GM12891 (cell line): Measurements from ENCODE around the gene B3GNT4.
"Not testable (repeated sequence)": the region's sequence is repeated elsewhere in the genome, so short reads cannot be mapped to it uniquely, and the experiment has no call there.

Source experiments
- DNase-seq: peaks from one replicate; pipeline ENCODE4 v3.0.0; 2011; ENCODE audit warnings: low spot score; ENCODE audit not compliant: insufficient read length
- FAIRE-seq: peaks from 2 replicates; lab custom pipeline; 2011; peaks lifted over from hg19 to GRCh38; lab: Jason Lieb, UNC
- PAX5 ChIP-seq: IDR thresholded peaks from 2 replicates; pipeline ENCODE4 v1.6.1; 2011; ENCODE audit warnings: low read length, moderate library complexity, mild to moderate bottlenecking; ENCODE audit not compliant: insufficient read depth, severe bottlenecking
- POLR2A ChIP-seq: IDR thresholded peaks from 2 replicates; pipeline ENCODE4 v1.6.1; 2011; ENCODE audit warnings: low read depth, low read length, control low read depth
- POLR2AphosphoS5 ChIP-seq: IDR thresholded peaks from 2 replicates; pipeline ENCODE4 v1.6.1; 2011; ENCODE audit warnings: low read depth, low read length, control low read depth
- POU2F2 ChIP-seq: IDR thresholded peaks from 2 replicates; pipeline ENCODE4 v1.6.1; 2011; ENCODE audit warnings: low read depth, mild to moderate bottlenecking, control low read depth, low read length, moderate library complexity
- SPI1 ChIP-seq: IDR thresholded peaks from 2 replicates; pipeline ENCODE4 v1.6.1; 2011; ENCODE audit warnings: low read depth, low read length, control low read depth
- TAF1 ChIP-seq: IDR thresholded peaks from 2 replicates; pipeline ENCODE4 v1.6.1; 2011; ENCODE audit warnings: low read depth, low read length, control low read depth

Gene B3GNT4

DNA sequence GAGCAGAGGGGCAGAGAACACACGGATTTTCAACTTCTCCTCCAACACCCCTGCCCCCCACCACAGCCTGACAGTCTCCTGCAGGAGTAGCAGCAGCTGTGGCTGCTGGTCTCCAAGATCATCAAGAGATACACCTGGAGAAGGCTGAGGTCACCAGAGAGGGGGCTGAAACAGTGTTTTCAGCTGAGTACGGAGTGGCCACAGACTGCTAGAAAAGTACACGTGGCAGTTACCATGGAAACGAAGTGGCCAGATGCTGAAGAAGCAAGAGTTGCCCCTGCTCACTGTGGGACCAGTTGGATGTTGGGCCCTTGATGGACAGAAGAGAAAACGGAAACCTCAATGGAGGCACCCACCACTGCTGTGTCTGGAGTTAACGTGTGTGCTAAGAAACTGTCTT is 27.3 kb downstream of the B3GNT4 start:
- no peak for DNase-seq
- no peak for FAIRE-seq

DNA sequence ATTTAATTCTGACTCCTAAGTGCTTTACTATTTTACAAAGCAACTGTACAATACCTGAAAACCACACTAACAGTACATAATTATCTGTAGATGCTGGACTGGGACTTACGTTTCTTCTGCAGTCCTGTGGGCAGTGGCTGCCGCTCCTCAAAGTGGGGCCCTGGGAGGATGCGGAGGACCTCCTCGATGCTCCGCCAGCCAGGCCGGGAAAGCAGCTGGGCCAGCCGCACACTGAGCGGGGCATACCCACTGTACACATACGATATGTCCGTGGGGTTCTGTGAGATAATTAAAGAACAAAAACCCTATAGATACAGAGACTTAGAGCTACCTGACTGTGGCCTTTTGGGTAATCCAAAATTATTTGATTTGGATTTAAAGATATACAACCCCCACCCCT is 29.2 kb downstream of the B3GNT4 start:
- TF ChIP-seq POLR2AphosphoS5, result no peak
- TF ChIP-seq POLR2A, result no peak
- no peak for TF ChIP-seq SPI1
- TF ChIP-seq TAF1, result no peak
- no peak for TF ChIP-seq PAX5
- no peak for TF ChIP-seq POU2F2

More for the DNA sequence above, 27.3 kb downstream of the B3GNT4 start:
- TF ChIP-seq SPI1 (no peak), POLR2A (no peak), PAX5 (no peak), POLR2AphosphoS5 (no peak), TAF1 (no peak), POU2F2 (no peak)

DNA sequence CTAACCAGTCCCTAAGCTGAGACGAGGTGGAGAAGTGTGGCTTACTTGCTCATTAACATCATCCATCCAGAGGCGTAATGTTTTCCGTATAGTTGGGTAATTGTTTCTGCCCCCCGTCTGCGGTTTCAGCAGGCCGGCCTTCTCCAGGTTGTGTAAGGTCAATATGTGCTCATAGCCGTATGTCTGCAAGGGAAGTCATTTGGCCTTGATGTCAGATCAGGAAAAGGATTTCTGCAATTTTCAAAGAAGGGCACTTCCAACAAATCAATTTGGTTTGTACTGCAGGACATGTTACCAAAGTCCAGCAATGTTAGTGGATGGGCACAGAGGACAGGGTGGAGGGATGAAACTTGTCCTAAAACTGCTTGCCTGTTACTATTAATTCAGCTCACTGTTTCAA is 32.2 kb downstream of the B3GNT4 start:
- DNase-seq, result no peak
- FAIRE-seq, result no peak
- TF ChIP-seq POLR2AphosphoS5, result no peak
- no peak for TF ChIP-seq POU2F2
- no peak for TF ChIP-seq TAF1
- TF ChIP-seq POLR2A, result no peak
- no peak for TF ChIP-seq SPI1
- TF ChIP-seq PAX5, result no peak

More for the DNA sequence above, 29.2 kb downstream of the B3GNT4 start:
- FAIRE-seq (no peak), DNase-seq (no peak)

DNA sequence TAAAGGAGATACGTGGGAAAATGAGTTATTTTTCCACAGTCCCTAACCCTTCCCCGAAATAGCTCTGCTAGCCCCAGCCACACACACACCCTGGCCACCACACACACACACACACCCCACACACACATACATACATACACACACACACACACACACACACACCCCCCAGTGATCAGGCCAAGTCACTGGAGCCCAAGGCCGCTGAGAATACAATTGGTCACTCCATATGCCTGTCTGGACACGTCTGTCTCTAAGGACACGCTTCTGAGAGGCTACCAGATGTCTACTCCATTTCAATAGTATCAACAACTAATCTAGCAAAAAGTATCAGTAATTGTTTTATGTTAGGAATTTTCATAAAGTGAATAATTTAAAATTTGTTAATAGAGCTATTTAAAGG is 35.4 kb downstream of the B3GNT4 start:
- no peak for FAIRE-seq
- no peak for TF ChIP-seq POLR2A
- no peak for TF ChIP-seq POLR2AphosphoS5
- no peak for TF ChIP-seq SPI1
- TF ChIP-seq POU2F2, result no peak
- no peak for TF ChIP-seq TAF1
- no peak for TF ChIP-seq PAX5
- no peak for DNase-seq

DNA sequence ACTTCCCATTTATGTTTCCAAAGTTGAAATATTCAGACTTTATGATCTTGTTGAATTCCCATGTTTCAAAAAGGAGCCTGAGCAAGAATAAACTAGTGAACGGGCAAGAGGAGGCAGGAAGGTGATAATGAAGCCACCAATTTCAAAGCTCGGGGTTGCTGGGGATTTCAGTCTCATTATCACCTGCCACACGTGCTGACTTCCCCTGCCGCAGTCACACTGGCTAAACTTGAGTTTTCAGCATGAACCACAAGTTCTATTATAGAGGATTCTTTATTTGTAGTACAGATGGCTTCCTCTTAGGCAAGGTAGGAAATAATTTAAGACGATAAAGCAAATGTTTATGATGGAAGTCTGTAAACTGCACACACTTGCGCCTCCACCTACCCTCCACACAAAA is 40.5 kb downstream of the B3GNT4 start:
- DNase-seq (no peak), FAIRE-seq (no peak)
- TF ChIP-seq POLR2AphosphoS5 (no peak), TAF1 (no peak), POLR2A (no peak), POU2F2 (no peak), SPI1 (no peak), PAX5 (no peak)

DNA sequence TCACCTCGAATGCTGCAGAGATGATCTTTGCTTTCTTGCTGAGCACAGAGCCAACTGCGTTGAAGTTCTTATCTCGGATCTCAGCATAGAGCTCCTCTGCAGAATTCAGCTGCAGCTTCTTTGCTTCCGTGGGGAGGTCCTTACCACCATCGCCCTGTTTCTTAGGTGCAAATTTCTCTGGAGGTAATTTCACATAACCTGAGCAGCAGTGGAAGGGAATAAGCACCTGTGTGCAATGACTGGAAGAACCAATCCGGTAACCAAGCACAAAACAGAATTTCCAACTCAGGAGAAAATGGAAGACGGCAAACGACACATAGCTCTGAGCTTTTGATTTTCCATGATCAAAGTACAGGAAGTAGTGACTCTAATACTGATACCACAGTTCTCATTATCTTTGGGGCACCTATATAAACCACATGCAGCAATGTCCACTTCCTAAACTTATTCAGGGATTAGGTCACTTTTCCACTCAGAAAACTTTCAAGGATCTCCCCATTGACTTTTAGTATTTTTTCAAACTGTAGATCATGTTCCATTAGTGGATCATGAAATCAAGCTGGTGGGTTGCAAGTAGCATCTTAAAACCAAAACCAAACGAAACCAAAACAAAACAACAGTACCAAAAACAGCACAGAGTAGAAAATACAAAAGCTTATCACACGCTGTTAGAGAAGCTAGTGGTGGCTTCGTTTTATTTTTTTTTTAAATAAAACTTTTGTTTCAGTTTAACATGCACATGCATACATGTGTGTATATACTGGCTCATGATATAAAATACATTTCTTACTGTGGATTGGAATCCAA is 41.3 kb downstream of the B3GNT4 start:
- no peak for TF ChIP-seq POU2F2
- no peak for TF ChIP-seq POLR2AphosphoS5
- TF ChIP-seq SPI1, result no peak
- no peak for TF ChIP-seq POLR2A
- TF ChIP-seq PAX5, result no peak
- no peak for TF ChIP-seq TAF1
- no peak for DNase-seq
- no peak for FAIRE-seq

DNA sequence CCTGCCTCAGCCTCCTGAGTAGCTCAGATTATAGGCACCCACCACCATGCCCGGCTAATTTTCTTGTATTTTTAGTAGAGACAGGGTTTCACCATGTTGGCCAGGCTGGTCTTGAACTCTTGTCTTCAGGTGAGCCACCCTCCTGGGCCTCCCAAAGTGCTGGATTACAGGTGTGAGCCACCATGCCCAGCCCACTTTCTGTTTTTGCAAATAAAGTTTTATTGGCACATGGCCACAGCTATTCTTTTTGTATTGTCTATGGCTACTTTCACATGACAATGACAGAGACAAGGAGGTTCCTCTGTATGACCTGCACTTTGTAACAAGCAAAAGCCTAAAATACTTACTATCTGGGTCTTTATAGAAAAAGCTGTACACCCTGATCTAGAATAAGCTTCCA is 42.0 kb downstream of the B3GNT4 start:
- FAIRE-seq (no peak), DNase-seq (no peak)

DNA sequence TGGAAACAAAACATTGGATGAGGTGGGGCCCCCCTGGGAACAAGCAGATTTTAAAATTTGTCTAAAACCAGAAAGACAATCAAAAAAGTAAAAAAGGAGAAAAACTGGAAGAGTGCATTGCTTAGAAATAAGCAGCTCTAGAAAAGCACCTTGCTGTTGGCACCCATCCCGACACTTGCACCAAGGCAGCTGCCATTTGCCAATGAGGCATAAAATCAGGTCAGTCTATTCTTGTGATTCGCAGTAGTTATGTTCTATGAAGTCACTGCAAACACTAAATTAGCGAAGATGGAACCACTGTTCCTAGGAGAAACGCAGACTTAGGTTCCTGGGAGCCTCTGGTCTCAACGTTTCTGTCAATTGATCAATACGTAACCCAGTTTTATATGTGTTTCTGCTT is 46.5 kb downstream of the B3GNT4 start:
- TF ChIP-seq POLR2A, result no peak
- no peak for TF ChIP-seq POU2F2
- TF ChIP-seq POLR2AphosphoS5, result no peak
- no peak for TF ChIP-seq SPI1
- TF ChIP-seq PAX5, result no peak
- TF ChIP-seq TAF1, result no peak
- FAIRE-seq, result no peak
- DNase-seq, result no peak

More for the DNA sequence above, 42.0 kb downstream of the B3GNT4 start:
- TF ChIP-seq POLR2AphosphoS5, result no peak
- TF ChIP-seq TAF1, result no peak
- no peak for TF ChIP-seq SPI1
- no peak for TF ChIP-seq PAX5
- no peak for TF ChIP-seq POLR2A
- TF ChIP-seq POU2F2, result no peak

DNA sequence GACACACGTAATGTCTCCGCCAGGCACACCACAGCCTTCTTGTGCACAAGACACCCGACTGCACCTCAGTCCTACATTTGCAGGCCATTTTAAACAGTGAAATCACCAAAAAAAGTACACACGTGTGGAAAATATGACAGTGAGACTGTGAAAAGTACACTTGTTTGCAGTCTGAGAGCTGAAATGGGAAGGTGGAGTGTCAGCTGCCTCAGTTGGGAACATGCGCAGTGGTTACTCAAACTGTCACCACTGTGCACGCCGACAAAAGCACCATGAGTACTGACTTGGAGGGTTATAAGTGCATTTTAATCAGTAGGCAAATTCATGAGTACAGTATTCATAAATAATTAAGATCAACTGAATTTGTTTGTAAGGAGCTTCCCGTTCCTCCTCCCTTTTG is 47.0 kb downstream of the B3GNT4 start:
- DNase-seq (no peak), FAIRE-seq (no peak)
- no peak for TF ChIP-seq POLR2AphosphoS5
- no peak for TF ChIP-seq POLR2A
- TF ChIP-seq SPI1, result no peak
- TF ChIP-seq PAX5, result no peak
- TF ChIP-seq TAF1, result no peak
- TF ChIP-seq POU2F2, result no peak

DNA sequence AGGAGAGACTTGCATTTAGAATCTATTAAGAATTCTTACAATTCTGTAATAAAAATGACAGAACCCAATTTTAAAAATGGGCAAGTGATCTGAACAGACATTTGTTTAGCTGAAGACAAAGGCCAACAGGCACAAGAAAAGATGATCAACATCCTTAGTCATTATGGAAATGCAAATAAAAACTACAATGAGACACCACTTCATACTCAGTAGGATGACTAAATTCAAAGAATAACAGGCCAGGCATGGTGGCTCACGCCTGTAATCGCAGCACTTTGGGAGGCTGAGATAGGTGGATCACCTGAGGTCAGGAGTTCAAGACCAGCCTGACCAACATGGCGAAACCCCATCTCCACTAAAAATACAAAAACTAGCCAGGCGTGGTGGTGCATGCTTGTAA is 55.0 kb downstream of the B3GNT4 start:
- not testable (repeated sequence) for FAIRE-seq, DNase-seq
